Measurements from ENCODE around the gene MED28.
"Not testable (repeated sequence)": the region's sequence is repeated elsewhere in the genome, so short reads cannot be mapped to it uniquely, and the experiment has no call there.

MED28 gene

DNA sequence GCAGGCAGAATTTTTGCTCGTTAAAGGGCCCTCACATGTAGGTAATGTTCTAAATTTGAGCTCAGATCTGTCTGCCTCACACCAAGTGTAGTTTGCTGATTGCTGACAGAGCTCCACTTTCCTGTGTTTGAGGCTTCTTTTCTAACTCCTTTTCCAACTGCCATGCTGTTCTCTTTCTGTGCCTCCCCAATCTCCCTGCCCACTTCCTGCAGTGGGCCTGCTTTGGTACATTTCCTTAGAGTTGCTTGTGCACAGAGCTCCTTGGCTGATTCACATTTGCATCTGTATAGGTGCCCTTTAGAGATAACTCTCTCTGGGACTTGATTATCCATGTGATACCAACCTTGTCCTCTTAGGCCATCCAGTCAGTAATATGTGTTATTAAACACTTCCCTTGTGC is 4.5 kb downstream of the MED28 start:
- no peak for DNase-seq (ENCODE audit: low spot score)

DNA sequence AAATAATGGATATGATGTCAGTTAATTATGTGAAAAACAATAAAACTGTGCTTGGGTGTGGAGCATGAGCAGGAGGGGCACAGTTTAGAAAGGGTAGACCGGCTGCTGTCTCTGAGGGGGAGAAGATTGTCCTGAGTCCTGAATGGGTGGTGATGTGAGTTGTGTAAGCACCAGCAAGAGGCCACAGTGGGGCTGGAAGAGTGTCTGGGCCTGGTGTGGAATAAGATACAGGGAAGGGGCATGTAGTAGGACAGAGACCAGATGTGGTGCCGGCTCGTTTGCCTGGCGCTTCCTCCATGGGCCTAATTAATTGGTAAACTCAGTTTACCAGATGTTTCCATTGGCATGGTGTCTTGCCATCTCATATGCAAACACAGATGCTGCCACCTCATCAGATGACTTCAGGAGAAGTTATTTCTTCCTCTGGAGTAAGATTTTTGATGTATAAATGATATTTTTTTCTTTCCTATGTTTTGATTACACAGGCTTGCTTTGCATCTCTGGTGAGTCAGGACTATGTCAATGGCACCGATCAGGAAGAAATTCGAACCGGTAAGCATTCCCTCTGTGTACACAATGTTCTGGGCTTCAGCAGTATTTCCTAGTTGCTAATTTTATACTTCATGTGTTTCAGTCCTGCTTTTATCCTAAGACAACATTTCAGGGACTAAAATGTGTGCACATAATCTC is 5.1 kb downstream of the MED28 start:
- no peak for DNase-seq (ENCODE audit: low spot score)

DNA sequence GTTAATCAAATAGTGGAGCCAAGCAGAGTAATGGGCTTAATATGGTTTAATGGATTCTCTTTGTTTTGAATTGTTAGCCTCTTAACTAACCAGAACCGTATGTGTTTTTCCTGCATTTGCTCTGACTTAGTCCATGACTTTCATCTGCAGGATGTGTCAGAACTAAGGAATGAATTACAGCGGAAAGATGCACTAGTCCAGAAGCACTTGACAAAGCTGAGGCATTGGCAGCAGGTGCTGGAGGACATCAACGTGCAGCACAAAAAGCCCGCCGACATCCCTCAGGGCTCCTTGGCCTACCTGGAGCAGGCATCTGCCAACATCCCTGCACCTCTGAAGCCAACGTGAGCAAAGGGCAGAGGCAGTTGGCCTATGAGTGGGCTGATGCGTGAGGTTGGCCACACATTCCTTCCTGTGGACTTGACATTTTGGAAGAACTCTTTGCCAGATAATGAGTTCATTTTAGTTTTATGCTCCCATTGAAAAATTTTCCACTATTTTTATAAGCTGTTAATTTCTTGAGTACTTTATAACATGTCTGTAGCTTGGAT is 9.1 kb downstream of the MED28 start:
- peak; percentile 57 for DNase-seq (ENCODE audit: low spot score)

DNA sequence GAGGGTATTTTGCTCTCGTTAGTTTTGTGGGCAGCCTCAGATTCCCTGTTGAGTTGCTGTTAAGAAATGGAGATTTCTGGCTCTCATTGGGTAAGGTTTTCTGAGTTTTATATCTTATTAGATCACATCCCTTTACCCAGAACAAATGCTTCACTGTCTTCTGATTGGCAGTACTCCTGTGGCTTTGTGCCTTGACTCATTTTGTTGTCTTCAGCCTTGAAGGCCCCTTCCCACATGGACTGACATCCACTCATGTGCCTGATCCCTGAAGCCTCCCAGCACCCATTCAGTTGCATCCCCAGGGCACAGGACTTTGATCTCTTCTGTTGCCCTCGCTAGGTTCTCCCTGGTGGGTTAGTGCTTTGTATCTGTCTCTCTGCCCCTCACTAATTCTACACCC is 10.4 kb downstream of the MED28 start:
- DNase-seq (ENCODE audit: low spot score), result no peak

DNA sequence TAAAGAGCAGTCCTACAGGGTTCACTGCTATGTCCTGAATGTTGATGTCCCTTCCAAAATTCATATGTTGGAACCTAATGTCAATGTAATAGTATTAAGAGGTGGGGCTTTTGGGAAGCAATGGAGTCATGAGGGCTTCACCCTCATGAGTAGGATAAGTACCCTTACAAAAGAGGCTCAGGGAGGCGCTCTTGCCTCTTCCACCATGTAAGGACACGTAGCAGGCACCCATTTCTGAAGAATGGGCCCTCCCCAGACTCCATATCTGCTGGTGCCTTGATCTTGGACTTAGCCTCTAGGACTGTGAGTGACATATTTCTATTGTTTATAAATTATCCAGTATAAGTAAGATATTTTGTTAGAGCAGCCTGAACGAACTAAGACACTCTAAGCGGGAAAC is 15.8 kb downstream of the MED28 start:
- DNase-seq (ENCODE audit: low spot score), result no peak

DNA sequence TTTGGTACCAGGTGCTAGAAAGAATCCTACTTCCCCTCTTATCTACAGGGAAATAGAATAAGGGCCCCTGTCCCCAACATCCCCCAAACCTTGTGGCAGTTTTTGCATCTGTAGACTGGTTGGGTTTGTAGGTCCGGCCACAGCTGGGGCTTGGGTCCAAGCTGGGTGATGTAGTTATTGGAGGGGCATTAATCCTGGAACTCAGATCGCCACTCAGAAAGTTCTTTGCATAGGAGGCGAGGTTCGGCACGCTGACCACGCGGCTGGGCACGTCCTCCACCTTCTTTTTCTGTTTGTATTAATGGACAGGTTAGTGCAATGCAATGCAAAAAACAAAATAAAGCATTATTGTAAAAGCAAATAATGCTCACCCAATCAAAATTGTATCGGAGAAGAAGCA is 19.2 kb downstream of the MED28 start:
- no peak for DNase-seq (ENCODE audit: low spot score)

DNA sequence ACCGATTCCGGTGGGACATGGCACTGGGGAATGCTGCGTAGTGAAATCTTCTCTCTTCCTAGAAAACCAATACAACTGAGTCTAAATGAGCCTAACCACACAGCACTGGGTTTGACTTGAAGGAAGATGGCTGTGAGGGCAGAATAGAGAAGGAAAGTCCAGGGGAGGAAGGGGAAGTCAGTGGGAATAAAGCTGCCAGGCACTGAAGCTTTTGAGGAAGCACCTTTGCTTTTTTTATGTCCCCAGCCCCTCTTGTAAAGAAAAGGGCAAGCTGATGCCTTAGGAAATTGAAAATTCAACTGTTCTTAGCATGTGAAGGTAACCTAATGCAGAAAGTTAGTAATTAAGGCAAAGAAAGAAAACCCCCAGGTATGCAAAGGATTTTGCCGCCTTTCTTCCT is 20.6 kb downstream of the MED28 start:
- no peak for DNase-seq (ENCODE audit: low spot score)

DNA sequence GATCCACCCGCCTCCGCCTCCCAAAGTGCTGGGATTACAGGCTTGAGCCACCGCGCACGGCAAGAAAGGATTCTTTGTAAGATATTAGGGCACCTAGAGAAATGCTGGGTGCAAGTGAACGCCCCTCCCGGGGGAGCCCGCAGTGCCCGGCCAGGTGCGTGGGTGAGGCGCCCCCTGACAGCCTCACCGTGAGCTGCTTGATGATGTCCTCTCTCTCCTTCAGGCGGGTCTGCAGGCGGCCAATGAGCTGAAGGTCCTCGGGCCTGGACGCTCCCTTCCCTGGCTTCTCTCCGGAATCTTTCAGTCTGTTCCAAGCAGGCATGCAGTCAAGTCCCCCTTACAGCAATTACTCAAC is 21.9 kb downstream of the MED28 start:
- DNase-seq (ENCODE audit: low spot score), result no peak

DNA sequence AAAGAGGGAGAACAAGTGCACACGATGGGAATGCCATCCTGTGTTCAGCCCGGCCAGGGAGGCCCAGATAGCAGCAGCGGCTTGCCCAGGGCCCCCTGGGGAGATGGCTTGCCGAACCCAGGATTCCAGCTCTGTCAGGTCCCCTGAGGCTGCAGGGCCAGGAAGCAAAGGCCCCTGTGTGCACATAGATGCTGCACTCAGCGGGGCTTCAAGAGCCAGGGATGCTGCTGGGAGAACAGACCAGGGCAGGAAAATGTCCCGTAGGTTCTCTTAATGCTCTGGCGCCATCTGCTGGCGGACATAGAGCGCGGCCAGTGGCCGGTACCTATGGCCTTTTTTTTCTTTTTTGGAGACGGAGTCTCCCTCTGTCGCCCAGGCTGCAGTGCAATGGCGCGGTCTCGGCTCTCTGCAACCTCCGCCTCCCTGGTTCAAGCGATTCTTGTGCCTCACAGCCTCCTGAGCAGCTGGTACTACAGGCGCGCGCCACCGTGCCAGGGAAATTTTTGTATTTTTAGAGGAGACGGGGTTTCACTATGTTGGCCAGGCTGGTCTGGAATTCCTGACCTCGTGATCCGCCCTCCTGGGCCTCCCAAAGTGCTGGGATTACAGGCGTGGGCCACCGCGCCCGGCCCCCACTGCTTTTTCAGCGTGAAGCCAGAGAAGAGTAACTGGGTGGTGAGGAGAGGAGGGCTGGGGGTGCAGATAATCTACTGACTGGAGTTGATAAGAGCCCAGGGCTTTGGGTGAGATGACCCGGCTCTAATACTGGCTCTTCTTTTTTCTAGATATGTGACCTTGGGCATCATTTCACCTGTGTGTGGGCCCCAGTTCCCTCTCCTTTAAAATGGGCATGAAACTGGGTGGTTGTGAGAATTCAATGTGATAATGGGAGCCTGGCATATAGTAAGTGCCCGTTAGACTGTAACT is 22.5 kb downstream of the MED28 start:
- DNase-seq (ENCODE audit: low spot score), result peak; percentile 87

DNA sequence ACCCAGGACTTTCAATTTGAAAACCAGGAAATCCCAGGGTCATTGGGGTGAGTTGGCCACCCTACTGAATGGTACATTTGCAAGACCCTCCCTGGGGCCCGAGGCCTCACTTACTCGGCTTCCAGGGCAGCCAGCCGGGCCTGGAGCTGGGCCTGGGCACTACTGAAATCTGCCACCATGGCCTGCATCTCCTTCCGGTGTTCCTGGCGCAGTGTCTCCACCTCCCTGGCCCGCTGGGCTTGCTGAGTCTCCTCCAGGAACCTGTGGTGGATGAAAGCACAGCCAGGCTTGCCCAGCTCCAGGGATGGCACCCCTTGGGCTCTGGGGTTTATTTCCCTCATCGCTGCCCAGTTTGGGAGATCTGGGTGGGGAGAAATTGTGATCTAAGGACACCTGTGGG is 24.7 kb downstream of the MED28 start:
- DNase-seq (ENCODE audit: low spot score), result no peak

DNA sequence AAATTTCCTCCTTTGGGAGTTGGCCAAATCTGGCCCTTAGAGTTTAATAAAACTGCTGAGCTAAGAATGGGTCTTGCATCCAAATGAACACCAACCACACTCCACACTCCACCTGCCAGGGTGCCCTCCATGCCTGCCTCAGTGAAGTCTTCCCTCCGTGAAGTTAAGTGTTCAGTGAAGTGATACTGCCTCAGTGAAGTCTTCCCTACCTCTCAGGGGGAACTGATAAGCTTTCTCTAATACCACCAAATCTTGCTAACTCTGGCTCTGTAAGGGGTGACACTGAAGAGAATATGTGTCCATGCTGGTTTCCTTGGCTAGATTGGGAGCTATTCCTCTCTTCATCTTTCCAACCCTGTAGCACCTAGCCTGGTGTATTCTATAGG is 27.9 kb downstream of the MED28 start:
- DNase-seq (ENCODE audit: low spot score), result no peak

DNA sequence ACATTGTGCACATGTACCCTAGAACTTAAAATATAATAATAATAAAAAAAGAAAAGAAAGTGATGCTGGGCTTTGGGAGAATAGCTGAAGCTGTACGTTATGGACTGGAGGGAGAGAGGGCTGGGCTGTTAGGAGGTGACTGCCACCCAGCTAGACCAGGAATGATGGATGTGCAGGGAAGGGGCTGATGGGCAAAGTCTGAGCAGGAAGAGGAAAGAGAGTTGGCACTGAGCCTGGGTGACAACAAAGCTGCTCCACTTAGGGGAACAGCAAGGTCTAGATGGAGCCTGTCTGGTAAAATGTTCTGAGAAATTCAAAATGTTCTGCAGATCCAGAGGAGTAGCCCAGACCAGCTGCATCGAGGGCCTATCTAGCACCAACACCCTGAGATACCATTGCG is 32.3 kb downstream of the MED28 start:
- no peak for DNase-seq (ENCODE audit: low spot score)

DNA sequence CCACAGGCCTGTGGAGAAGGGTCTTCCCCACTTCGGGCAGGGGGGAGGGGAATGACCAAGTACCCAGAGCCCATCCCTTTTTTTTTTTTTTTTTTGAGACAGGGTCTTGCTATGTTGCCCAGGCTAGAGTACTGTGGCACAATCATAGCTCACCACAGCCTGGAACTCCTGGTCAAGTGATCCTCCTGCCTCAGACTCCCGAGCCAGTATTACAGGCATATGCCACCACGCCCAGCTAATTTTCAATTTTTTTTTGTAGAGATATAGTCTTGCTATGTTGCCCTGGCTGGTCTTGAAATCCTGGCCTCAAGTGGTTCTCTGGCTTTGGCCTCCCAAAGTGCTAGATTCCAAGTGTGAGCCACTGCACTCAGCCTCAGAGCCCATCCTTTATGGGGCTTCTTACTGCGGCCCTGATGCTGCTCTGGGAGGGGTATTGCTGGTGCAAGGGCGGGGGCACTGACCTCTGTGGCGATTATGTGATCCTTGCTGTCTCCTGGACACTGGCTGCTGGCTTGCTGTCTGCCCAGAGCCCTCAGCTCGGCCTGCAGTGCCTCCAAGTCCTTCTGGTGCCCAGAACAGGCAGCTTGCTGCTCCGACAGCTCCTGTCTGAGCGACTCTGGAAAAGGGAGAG is 32.9 kb downstream of the MED28 start:
- DNase-seq (ENCODE audit: low spot score), result no peak

DNA sequence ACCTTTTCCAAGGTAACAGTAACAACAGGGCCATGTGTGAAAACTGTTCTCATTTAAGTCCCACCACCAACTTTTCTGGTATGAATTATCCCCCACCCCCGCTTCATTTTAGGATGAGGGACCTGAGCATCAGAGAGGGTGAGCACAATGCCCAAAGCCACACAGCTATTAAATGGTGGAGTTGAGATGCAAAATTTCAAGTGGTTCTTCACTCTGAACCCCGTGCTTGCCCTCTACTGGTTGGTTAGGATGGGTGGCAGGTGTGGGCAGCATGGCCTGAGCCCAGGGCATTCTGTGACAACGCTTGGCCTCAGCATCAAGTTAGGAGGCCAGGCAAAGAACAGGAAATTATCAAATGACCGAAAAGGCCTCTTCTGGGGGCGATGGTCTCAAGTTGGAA is 33.5 kb downstream of the MED28 start:
- no peak for DNase-seq (ENCODE audit: low spot score)

DNA sequence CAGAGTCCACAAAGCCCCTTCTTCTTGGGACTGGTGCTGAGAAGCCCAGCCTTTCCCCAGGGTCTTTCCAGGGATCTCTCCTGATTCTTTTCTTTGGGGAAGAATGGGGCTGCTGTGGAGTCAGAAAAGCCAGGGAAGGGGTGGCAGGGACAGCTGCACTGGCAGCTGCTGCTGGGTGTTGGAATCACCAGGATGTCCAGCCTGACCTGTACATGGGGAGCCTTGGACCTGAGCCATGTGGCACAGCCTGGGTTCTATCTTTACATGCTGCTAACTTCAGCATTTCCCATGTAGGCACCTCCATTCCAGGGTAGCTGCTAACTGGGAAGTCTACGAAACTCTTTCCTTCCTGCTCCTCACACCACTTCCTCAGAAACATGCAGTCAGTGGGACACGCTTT is 36.0 kb downstream of the MED28 start:
- no peak for DNase-seq (ENCODE audit: low spot score)

DNA sequence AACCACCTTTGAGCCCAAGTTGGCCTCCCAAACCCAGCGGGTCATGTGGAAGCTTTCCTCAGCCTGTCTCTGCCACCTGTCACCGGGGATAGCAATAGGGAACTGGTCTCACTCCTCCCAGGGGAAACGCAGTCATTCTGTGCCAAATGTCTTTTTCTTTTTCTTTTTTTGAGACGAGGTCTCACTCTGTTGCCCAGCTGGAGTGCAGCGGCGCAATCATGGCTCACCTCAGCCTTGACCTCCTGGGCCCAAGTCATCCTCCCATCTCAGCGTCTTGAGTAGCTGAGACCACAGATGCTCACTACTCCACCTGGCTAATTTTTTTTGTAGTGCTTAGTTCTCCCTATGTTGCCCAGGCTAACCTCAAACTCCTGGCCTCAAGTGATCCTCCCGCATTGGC is 40.3 kb downstream of the MED28 start:
- DNase-seq (ENCODE audit: low spot score), result no peak

DNA sequence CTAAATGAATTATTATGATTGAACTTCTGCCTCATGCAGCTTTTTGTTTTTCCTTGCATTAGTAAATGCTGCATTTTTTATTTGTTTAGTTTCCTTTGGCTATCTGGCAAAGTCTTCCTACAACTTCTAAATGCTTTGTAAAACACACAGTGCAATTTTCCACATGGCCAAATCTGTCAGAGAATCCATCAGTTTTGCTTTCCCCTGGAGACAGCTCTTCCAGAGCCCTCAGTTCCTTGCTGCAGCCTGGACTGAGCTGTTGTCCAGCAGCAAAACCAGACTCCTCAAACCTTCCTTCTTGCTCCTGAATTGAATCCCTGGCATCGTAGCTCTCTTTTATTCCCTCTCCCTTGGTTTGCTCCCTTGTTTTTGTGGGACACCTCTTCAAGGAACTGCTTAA is 42.6 kb downstream of the MED28 start:
- DNase-seq (ENCODE audit: low spot score), result no peak

DNA sequence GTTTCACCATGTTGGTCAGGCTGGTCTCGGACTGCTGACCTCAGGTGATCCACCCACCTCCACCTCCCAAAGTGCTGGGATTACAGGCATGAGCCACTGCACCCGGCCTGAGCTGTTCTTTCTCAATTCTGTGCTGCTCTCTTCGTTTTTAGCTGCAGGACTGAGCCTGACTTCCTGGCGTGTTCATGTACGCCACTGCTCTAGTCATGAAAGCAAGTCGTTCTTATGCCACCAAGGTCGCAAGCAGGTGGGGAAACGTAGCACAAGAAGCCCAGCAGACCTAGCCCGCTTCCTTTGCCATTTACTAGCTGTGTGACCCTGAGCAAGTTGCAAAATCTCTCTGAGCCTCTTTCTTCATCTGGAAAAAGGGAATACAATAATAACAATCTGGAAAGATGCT is 43.4 kb downstream of the MED28 start:
- DNase-seq (ENCODE audit: low spot score), result no peak

DNA sequence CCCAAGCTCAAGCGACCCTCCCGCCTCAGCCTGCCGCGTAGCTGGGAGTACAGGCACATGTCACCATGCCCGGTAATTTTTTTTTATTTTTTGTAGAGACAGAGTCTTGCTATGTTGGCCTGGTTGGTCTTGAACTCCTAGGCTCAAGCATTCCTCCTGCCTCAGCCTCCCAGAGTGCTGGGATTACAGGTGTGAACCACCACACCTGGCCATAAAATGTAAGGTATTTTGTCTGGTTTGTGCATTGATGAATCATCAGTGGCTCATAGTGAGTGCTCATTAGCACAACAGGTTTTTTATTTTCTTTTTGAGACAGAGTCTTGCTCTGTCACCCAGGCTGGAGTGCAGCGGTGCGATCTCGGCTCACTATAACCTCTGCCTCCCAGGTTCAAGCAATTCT is 44.8 kb downstream of the MED28 start:
- not testable (repeated sequence) for DNase-seq (ENCODE audit: low spot score)

DNA sequence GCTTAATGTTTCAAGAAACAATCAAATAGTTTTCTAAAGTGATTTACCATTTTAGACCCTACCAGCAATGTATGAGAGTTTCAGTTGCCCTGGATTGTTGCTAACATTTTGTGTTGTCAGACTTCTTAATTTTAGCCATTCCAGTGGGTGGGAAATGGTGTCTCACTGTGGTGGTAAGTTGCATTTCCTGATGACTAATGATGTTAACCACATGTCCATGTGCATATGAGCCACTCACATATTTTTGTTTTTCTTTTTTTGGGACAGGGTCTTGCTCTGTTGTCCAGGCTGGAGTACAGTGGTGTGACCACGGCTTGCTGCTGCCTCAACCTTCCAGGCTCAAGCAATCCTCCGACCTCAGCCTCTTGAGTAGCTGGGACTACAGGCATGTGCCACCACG is 48.3 kb downstream of the MED28 start:
- DNase-seq (ENCODE audit: low spot score), result no peak

DNA sequence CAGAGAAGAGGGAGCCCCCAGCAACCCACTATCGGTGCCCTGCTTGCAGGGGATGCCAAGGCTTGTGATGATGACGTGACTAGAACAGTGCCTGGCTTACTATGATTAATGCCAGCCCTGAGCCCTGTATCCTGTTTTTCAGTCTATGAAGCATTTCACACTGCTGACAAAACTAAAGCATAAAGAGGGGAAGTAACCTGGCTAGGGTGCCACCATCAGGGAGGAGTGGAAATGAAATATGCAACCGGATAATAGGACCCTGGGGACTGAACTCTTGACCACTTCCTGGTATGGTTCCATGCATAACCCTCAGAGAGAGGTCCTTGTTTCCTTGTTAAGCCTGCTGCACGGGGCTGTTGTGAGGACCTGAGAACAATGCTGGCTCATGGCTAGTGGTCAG is 50.3 kb downstream of the MED28 start:
- DNase-seq (ENCODE audit: low spot score), result no peak

DNA sequence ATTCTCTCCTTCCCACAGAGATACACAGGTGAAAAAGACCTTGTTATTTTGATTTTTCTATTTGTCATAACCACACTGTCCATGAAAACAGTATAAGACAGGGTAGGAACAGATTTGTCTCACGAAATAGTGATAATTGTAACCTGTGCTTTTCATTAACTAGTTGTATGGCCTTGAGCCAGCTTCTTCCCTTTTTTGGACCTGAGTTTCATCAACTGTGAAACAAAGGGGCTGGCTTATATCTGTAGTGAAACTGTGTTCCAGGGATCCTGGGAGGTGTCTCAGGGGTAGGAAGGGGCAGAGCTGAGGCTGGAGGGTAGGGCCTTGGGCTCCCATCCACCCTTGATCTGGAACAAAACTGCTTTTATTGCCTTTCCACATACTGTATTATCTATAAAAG is 50.9 kb downstream of the MED28 start:
- DNase-seq (ENCODE audit: low spot score), result no peak

DNA sequence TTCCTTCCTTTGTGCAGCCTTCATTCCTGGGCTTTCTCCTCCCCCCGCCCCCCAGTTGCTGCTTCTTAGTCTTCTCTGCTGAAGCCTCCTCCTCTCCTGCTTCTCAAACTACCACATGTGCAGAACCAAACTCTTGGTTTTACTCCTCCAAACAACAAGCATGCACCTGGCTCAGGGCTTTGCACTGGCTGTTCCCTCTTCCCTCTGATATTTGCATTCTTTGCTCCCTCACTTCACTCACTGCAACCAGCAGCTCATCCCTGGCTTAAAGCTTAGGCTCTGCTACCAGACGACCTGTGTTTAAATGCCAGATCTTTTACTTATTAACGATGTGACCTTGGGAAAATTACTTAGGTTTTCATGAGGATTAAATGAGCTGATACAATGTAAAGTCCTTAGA is 51.4 kb downstream of the MED28 start:
- no peak for DNase-seq (ENCODE audit: low spot score)
